Hepatic stellate cell (primary cell): ENCODE data around the gene HLA-A.

ENCODE experiments used
- DNase-seq: peaks from one replicate; pipeline ENCODE4 v3.0.0; 2011; ENCODE audit warnings: low spot score

The HLA-A gene

GRCh38 chr6:29990931-29991330 is 48.6 kb downstream of the HLA-A start:
- no peak for DNase-seq

- peak; percentile 35 for DNase-seq
Measured at GRCh38 chr6:29992807-29993206, 50.5 kb downstream of the HLA-A start.

- no peak for DNase-seq
Measured at GRCh38 chr6:29994826-29995225, 52.5 kb downstream of the HLA-A start.

GRCh38 chr6:29995340-29995777 is 53.0 kb downstream of the HLA-A start:
- DNase-seq: no peak
